HepG2 (cell line): ENCODE measurements around the gene PCGF3. TPM values are rescaled to one million over a fixed set of nuclear protein-coding genes. Genes with fewer than 3 reads are reported as not detected.

ENCODE experiments used
- CAMTA2 ChIP-seq: sonication (generic); formaldehyde crosslinking; IDR thresholded peaks from 2 replicates; pipeline ENCODE4 v1.4.0; 2020; ENCODE audit warnings: mild to moderate bottlenecking, missing genetic modification reagents, borderline replicate concordance
- ERF ChIP-seq: IDR thresholded peaks from 2 replicates; pipeline ENCODE4 v1.6.1; 2018; ENCODE audit warnings: missing biosample characterization, missing genetic modification reagents
- HOXA9 ChIP-seq: sonication (generic); formaldehyde crosslinking; IDR thresholded peaks from 2 replicates; pipeline ENCODE4 v1.8.1; 2022; ENCODE audit warnings: missing genetic modification reagents, mild to moderate bottlenecking, moderate library complexity, borderline replicate concordance
- MAFG ChIP-seq: sonication (generic); formaldehyde crosslinking; IDR thresholded peaks from 2 replicates; pipeline ENCODE4 v1.5.1; 2020; ENCODE audit warnings: mild to moderate bottlenecking, missing genetic modification reagents
- MLLT10 ChIP-seq: sonication (generic); formaldehyde crosslinking; IDR thresholded peaks from 2 replicates; pipeline ENCODE4 v1.4.0; 2020; ENCODE audit warnings: missing genetic modification reagents
- NFKBIZ ChIP-seq: IDR thresholded peaks from 2 replicates; pipeline ENCODE4 v1.6.1; 2018; ENCODE audit warnings: missing genetic modification reagents, missing compliant biosample characterization
- SP4 ChIP-seq: sonication (generic); formaldehyde crosslinking; IDR thresholded peaks from 2 replicates; pipeline ENCODE4 v1.8.1; 2023; ENCODE audit warnings: mild to moderate bottlenecking, missing genetic modification reagents
- ZNF710 ChIP-seq: sonication (generic); formaldehyde crosslinking; IDR thresholded peaks from 2 replicates; pipeline ENCODE4 v1.5.0; 2020; ENCODE audit warnings: mild to moderate bottlenecking, missing genetic modification reagents, borderline replicate concordance
- ZNF782 ChIP-seq: sonication (generic); formaldehyde crosslinking; IDR thresholded peaks from 2 replicates; pipeline ENCODE4 v1.4.0; 2020; ENCODE audit warnings: missing genetic modification reagents, mild to moderate bottlenecking, borderline replicate concordance
- polyA plus RNA-seq, 8 experiments: library from polyadenylated mRNA; depleted of rRNA in 3 of 8; stranded (reverse) in 7 of 8; unstranded in 1 of 8; fragments of >200 nt; fragmentation: Illumina TruSeq in 4 of 8; extraction: Trizol in 4 of 8; gene quantifications; 2 replicates each; pipeline versions ENCODE4 v1.2.1 to v1.2.3, GENCODE V29; 2011 to 2016; ENCODE audit warnings: low read depth in 4 of 8, missing spikeins in 1 of 8, mixed read lengths in 1 of 8; ENCODE audit not compliant: insufficient read depth in 1 of 8
- total RNA-seq, 5 experiments: library from RNA; depleted of rRNA; stranded (reverse); fragments of >200 nt; fragmentation: Illumina TruSeq; extraction: Trizol; gene quantifications; 2 replicates each; pipeline ENCODE4 v1.2.3, GENCODE V29; 2016; ENCODE audit warnings: low read depth in 1 of 5
- TF ChIP-seq, protein P1 (sequence below): sonication (generic); formaldehyde crosslinking; IDR thresholded peaks from 2 replicates; pipeline ENCODE4 v1.9.0; 2021; ENCODE audit warnings: missing genetic modification reagents, borderline replicate concordance

PCGF3 gene
- total and polyA plus RNA-seq, 2 of the 13 experiments (the other 11 are each of a cell fraction or from before 2014, with no cell fraction given) = 28.6 to 66.2 TPM

DNA sequence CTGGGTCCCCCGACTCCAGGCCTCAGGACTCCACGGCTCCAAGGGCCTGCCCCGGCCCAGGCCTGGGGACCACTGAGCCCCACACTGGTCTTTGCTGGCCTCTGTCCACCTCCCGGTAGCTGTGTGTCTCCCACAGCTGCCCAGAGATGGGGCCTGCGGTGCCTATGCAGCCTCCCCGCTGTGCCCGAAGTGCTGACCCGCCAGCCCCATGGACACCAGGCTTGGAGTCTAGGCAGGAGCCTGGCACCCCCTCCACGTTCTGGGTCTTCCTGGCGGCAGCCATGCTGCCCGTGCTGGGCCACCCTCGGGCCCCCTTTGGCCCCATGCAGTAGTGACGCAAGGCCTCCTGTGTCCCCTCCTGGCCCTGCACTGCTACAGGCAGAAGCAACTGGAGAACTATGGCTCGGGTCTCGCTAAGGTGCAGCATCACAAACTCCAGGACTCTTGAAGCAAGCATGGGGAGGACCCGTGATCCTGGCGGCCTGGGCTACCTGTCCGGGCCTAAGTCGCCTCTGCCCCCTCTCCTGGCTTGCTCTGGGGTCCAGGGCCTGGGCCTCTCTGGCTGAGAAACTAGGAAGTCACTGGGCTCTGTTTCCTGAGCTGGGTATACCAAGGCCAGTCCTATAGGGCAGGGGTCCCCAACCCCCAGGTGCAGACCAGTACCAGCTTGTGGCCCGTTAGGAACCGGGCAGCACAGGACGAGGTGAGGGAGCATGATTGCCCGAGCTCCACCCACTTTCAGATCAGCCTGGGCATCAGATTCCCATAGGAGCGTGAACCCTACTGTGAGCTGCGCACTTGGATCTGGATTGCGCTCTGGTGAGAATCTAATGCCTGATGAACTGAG, 30.4 kb upstream of the PCGF3 start (continued):
- TF ChIP-seq ZNF782 (CRISPR knock-in tag) = 0 out of 2 replicates have a peak, but pooled peaks have one; percentile 34
- TF ChIP-seq SP4 (CRISPR knock-in tag) = no peak
- TF ChIP-seq MLLT10 (CRISPR knock-in tag) = no peak
- no peak for TF ChIP-seq HOXA9 (CRISPR knock-in tag)
- TF ChIP-seq MAFG (CRISPR knock-in tag) = no peak
- TF ChIP-seq, protein P1, sequence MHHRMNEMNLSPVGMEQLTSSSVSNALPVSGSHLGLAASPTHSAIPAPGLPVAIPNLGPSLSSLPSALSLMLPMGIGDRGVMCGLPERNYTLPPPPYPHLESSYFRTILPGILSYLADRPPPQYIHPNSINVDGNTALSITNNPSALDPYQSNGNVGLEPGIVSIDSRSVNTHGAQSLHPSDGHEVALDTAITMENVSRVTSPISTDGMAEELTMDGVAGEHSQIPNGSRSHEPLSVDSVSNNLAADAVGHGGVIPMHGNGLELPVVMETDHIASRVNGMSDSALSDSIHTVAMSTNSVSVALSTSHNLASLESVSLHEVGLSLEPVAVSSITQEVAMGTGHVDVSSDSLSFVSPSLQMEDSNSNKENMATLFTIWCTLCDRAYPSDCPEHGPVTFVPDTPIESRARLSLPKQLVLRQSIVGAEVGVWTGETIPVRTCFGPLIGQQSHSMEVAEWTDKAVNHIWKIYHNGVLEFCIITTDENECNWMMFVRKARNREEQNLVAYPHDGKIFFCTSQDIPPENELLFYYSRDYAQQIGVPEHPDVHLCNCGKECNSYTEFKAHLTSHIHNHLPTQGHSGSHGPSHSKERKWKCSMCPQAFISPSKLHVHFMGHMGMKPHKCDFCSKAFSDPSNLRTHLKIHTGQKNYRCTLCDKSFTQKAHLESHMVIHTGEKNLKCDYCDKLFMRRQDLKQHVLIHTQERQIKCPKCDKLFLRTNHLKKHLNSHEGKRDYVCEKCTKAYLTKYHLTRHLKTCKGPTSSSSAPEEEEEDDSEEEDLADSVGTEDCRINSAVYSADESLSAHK (CRISPR knock-in tag) = no peak
- TF ChIP-seq ERF (CRISPR knock-in tag) = peak; percentile 4; the same call in 1 of the 2 replicates
- 0 out of 2 replicates have a peak, but pooled peaks have one; percentile 14 for TF ChIP-seq ZNF710 (CRISPR knock-in tag)
- TF ChIP-seq CAMTA2 (CRISPR knock-in tag) = no peak
- no peak for TF ChIP-seq NFKBIZ (CRISPR knock-in tag)
